GM19452 (cell line): ENCODE measurements around the gene GATA6.

Experiments used
- ATAC-seq: cut with Tn5 transposase; IDR thresholded peaks from one replicate; pipeline ENCODE4 v1.9.1; 2021; ENCODE audit not compliant: unreplicated experiment

GATA6 gene

GRCh38 chr18:22238036-22238435 is 68.6 kb downstream of the GATA6 start:
- no peak for ATAC-seq

GRCh38 chr18:22238681-22239080 is 69.3 kb downstream of the GATA6 start:
- no peak for ATAC-seq

- ATAC-seq: no peak
These were observed 72.6 kb downstream of the GATA6 start for GRCh38 chr18:22241921-22242361.

- no peak for ATAC-seq
These were observed 74.1 kb downstream of the GATA6 start for GRCh38 chr18:22243513-22243912.

- no peak for ATAC-seq
These were observed 80.6 kb downstream of the GATA6 start for GRCh38 chr18:22250026-22250425.

- no peak for ATAC-seq
These were observed 81.2 kb downstream of the GATA6 start for GRCh38 chr18:22250591-22250996.
